ENCODE data around the gene SIK3. TPM values are rescaled to one million over a fixed set of nuclear protein-coding genes. Genes with fewer than 3 reads are reported as not detected.

Gene SIK3
- total and polyA plus RNA-seq, 2 experiments from 2014 or later = 6.1 to 33.9 TPM

- H3K9me3 Mint-ChIP-seq = no peaks in the 10 kb centered on the region
- Histone ChIP-seq H2AFZ (no peak overlapping the region), H3K27me3 (ENCODE audit: insufficient read depth) (no peaks in the 10 kb centered on the region), H3K4me3 (no peak overlapping the region), H4K20me1 (replicated peaks; ENCODE audit: insufficient read depth) (no peaks in the 10 kb centered on the region), H3K4me1 (ENCODE audit: insufficient read depth) (no peaks in the 10 kb centered on the region), H3F3A (replicated peaks; ENCODE audit: low read depth) (no peaks in the 10 kb centered on the region), H3K9me2 (ENCODE audit: insufficient read depth) (no peaks in the 10 kb centered on the region), H3K27ac (ENCODE audit: low read depth) (no peak overlapping the region), H3K79me2 (replicated peaks; ENCODE audit: insufficient read depth) (no peaks in the 10 kb centered on the region), H3K36me3 (ENCODE audit: insufficient read depth) (peaks cover 20% of the 10 kb centered on the region; the same call in 1 of the 2 replicates), H3K4me2 (no peak overlapping the region)
- DNase-seq (ENCODE audit: low spot score) (no peak), ATAC-seq (no peak)
- TF ChIP-seq POLR2AphosphoS5 (IDR thresholded peaks at IDR 0.05; ENCODE audit: low read depth) = no peak
- no peak overlapping the region for H3K27ac Mint-ChIP-seq
- peaks cover 24% of the 10 kb centered on the region for H3K36me3 Mint-ChIP-seq (ENCODE audit: low read depth)
- H3K4me1 Mint-ChIP-seq = no peaks in the 10 kb centered on the region
- H3K27me3 Mint-ChIP-seq (ENCODE audit: insufficient read depth, low read depth, poor library complexity) = no peaks in the 10 kb centered on the region
- no peak overlapping the region for H3K4me3 Mint-ChIP-seq
Measured at GRCh38 chr11:116871248-116871647, 227.0 kb downstream of the SIK3 start.

DNA sequence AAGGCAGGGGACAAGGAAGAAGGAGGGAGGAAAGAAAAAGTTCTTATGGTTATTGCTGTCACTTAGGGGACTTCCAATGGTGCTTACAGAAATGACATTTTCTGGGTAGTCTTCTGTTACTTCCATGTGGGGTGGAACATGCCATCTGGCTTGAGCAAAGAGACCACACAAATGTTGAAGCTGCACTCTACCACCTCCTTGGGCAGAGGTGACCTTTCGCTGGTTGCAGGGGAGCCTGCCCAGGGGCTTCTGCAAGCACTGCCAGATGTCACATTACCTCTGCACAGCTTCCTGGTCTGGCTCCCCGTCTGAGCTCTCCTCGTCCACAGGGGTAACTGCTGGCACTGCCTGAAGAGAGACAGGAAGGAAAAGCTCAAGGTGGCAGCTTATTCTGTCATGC is 228.2 kb downstream of the SIK3 start:
- H3K36me3 Mint-ChIP-seq (ENCODE audit: low read depth) = peaks cover 29% of the 10 kb centered on the region
- H3K4me1 Mint-ChIP-seq = no peaks in the 10 kb centered on the region
- no peak overlapping the region for H3K27ac Mint-ChIP-seq
- H3K27me3 Mint-ChIP-seq (ENCODE audit: insufficient read depth, low read depth, poor library complexity) = no peaks in the 10 kb centered on the region
- no peak overlapping the region for H3K27ac ChIP-seq (ENCODE audit: low read depth)
- no peak overlapping the region for H3K4me2 ChIP-seq
- no peaks in the 10 kb centered on the region for H3F3A ChIP-seq (replicated peaks; ENCODE audit: low read depth)
- no peak overlapping the region for H3K4me3 Mint-ChIP-seq
- H3K9me3 Mint-ChIP-seq = no peaks in the 10 kb centered on the region
- H3K79me2 ChIP-seq (replicated peaks; ENCODE audit: insufficient read depth) = no peaks in the 10 kb centered on the region
- no peak overlapping the region for H2AFZ ChIP-seq
- TF ChIP-seq STAT1 (IDR thresholded peaks at IDR 0.05; ENCODE audit: unreplicated experiment) (no peak), EZH2phosphoT487 (IDR thresholded peaks at IDR 0.05; ENCODE audit: unreplicated experiment) (no peak), ZNF114 (CRISPR knock-in tag; IDR thresholded peaks at IDR 0.05) (no peak), CREB1 (CRISPR knock-in tag; IDR thresholded peaks at IDR 0.05; ENCODE audit: low read depth) (no peak), POLR2AphosphoS5 (IDR thresholded peaks at IDR 0.05; ENCODE audit: low read depth) (no peak), JUNB (IDR thresholded peaks at IDR 0.05; ENCODE audit: unreplicated experiment) (no peak), REST (IDR thresholded peaks at IDR 0.05; ENCODE audit: unreplicated experiment) (no peak), ZNF331 (CRISPR knock-in tag; IDR thresholded peaks at IDR 0.05; ENCODE audit: low read depth) (no peak), NANOG (IDR thresholded peaks at IDR 0.05; ENCODE audit: borderline replicate concordance) (no peak), ZNF462 (CRISPR knock-in tag; IDR thresholded peaks at IDR 0.05) (no peak), EZH2 (IDR thresholded peaks at IDR 0.05; ENCODE audit: low read depth, unreplicated experiment) (no peak)
- TF ChIP-seq, protein P1, sequence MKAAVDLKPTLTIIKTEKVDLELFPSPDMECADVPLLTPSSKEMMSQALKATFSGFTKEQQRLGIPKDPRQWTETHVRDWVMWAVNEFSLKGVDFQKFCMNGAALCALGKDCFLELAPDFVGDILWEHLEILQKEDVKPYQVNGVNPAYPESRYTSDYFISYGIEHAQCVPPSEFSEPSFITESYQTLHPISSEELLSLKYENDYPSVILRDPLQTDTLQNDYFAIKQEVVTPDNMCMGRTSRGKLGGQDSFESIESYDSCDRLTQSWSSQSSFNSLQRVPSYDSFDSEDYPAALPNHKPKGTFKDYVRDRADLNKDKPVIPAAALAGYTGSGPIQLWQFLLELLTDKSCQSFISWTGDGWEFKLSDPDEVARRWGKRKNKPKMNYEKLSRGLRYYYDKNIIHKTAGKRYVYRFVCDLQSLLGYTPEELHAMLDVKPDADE (IDR thresholded peaks at IDR 0.05) = no peak
- H3K36me3 ChIP-seq (ENCODE audit: insufficient read depth) = peaks cover 24% of the 10 kb centered on the region; the same call in 1 of the 2 replicates
- H3K9me2 ChIP-seq (ENCODE audit: insufficient read depth) = no peaks in the 10 kb centered on the region
- DNase-seq (ENCODE audit: low spot score) (no peak), ATAC-seq (no peak)
- no peaks in the 10 kb centered on the region for H4K20me1 ChIP-seq (replicated peaks; ENCODE audit: insufficient read depth)
- no peaks in the 10 kb centered on the region for H3K27me3 ChIP-seq (ENCODE audit: insufficient read depth)
- H3K4me3 ChIP-seq = no peak overlapping the region
- H3K4me1 ChIP-seq (ENCODE audit: insufficient read depth) = no peaks in the 10 kb centered on the region

Measured in GM23338 (cell line).